HL-60 (cell line): ENCODE data around the gene FOXM1.

Experiments used
- CTCF ChIP-seq: IDR thresholded peaks from one replicate; pipeline ENCODE4 v1.5.1; 2011; ENCODE audit warnings: low read length, control low read depth, inconsistent platforms; ENCODE audit not compliant: insufficient read depth
- POLR2AphosphoS5 ChIP-seq: IDR thresholded peaks from 2 replicates; pipeline ENCODE4 v1.6.1; 2012; ENCODE audit warnings: low read depth
- REST ChIP-seq: IDR thresholded peaks from 2 replicates; pipeline ENCODE4 v1.6.1; 2012; ENCODE audit warnings: low read depth; ENCODE audit not compliant: insufficient replicate concordance

GRCh38 chr12:2912216-2912575, 35.2 kb upstream of the FOXM1 start:
- TF ChIP-seq CTCF (no peak), REST (no peak), POLR2AphosphoS5 (no peak)
